GM18870 (cell line): ENCODE measurements around the gene PARP16.

ENCODE experiments used
- ATAC-seq: cut with Tn5 transposase; IDR thresholded peaks from one replicate; pipeline ENCODE4 v1.9.1; 2021; ENCODE audit warnings: moderate library complexity; ENCODE audit not compliant: unreplicated experiment

PARP16 gene, protein sequence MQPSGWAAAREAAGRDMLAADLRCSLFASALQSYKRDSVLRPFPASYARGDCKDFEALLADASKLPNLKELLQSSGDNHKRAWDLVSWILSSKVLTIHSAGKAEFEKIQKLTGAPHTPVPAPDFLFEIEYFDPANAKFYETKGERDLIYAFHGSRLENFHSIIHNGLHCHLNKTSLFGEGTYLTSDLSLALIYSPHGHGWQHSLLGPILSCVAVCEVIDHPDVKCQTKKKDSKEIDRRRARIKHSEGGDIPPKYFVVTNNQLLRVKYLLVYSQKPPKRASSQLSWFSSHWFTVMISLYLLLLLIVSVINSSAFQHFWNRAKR

DNA sequence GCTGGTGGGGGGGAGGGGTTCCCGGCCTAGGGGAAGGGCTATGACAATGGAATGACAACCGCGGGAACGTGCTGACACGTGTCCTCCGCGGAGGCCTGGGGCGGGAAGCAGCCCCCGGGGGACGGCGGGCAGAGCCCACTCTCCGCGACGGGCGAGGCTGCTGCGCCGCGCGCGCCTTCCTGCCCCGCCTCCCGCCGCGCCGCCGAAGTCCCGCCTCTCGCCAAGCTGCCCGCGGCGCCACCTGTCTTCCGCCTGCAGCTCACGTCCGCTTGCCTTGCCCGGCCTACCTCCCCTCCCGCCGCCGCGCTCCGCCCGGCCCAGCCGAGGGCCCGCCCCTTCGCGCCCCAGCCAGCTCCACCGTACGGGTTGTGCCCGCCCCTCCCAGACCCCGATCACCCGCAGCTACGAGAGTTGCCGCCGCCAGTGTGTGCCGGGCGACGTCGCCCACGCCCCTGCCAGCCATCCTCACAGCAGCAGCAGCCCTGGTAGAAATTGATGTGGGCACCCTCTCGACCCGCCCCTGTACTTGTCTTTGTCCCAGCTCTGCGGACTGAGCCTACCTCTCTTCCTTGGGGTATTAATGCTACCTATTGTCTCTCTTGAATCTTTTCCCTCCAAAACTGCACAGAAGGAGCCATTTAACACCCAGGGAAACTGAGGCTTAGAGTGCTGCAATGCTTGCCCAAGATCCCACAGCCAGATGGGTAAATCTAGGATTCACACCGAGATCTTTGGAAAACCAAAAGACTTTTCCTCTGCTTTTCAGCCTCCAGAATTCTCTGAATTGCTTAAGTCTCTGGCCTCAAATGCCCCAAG is at the start of gene PARP16:
TSS of gene PARP16 (minus strand) at position 180 of the 816 bp plus-strand sequence. CDS start 457 bp downstream, outside the sequence.
- ATAC-seq: peak; percentile 60

DNA sequence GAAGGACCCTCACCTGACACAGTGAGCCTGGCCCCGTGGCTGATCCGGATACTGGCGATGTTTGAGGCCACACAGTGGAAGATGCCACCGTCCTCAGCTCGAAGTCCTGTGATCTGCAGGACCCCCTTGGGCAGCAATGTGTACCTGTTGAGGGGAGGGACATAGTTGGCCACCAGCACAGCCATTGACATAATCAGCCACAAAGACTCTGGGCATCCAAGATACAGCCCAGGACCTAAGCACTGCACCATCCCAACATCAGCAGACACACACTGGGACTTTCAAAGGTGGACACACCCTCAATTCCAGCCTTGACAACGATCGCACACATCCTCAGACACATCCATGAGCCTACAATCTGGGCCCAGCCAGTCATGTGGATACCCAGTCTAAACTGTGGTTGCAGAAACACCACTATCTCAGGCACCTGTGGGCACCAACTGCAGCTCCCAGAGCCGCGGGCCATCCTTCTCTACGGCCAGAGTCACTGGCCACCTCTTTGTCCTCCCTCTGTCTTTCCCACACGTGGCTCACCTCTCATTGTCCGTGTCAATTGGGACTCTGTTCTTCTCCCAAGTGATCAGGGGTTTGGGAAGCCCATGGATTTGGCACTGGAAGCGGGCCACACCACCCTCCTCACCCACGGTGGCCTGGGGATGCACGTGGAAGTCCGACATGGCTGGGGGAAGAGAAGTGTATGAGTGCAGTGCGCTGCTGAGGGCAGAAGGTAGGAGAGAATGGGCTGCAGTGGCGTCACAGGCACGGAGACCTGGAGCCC is 48.8 kb upstream of the PARP16 start:
- ATAC-seq: no peak

DNA sequence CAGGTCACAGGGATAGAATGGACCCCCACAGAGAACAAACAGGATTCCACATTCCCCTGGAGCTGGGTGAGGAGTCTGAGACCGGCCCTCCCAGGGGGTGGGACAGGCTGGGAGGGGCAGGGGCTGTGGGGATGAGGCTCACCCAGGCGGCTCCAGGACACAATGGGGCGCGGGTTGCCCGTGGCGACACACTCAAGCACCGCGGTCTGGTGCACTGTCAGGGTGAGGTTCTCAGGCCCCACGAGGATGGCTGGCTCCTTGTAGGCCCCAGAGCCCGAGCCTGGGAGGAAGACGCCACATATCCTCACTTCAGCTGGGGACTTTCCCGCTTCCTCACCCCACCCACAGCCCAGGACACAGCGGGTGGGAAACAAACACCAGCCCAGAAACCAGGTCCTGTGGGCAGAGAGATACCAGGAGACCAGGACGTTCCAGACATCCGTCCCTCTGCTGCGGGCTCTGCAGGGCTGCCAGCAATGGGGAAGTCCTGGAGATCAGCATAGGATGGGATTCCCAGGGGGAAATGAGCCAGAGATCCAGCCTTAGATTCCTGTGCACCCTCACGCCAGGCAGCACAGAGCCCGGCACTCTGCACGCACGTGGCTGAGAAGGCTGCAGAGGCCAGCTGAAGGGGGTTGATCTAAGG is 48.0 kb upstream of the PARP16 start:
- no peak for ATAC-seq

DNA sequence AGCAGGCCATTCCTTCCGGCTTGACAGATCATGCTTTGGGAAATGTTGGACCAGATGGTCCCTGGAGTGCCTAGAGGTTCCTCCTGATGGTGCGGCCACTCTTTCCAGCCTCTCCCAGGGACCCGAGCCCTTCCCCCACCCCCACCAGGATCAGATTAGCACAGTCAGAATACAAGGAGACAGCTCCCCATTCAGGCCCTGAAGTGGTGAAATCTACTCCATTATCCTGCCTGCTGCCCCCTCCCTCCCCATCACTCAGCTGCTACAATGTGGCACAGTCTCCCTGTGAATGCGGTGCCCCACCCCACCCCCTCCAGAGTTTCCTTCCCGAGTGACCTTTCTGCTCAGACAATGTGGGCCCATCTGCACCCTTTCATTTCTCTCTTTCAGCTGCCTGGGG is 47.2 kb upstream of the PARP16 start:
- ATAC-seq: no peak

DNA sequence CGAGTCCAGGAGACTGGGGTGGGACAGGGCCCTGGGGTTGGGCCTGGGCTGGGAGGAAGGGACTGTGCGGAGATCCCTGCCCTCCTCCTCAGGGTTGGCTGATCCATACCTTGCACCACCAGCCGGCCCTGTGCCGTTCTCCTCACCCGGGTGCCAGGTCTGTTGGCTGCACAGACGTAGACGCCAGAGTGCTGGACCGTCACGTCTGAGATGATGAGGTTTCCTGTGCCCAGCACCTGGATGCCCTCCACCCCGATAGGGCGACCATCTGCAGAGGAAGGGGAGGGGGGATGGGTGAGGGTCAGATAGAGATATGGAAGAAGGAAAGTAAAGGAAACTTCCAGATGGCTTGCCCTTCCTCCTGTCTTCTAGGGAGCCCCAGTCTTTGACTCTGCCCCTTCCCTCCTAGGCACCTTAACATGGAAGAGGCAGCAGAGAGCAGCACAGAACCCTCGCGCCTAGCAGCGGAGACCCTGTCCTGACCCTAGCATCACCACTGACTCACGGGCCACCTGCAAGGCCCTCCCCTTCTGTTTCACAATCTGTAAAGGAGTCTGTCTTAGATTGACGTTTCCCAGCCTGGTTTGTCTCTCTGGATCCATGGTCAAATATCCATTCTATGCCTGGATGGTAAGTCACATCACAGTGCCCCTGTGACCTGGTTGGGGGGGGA is 46.6 kb upstream of the PARP16 start:
- no peak for ATAC-seq

DNA sequence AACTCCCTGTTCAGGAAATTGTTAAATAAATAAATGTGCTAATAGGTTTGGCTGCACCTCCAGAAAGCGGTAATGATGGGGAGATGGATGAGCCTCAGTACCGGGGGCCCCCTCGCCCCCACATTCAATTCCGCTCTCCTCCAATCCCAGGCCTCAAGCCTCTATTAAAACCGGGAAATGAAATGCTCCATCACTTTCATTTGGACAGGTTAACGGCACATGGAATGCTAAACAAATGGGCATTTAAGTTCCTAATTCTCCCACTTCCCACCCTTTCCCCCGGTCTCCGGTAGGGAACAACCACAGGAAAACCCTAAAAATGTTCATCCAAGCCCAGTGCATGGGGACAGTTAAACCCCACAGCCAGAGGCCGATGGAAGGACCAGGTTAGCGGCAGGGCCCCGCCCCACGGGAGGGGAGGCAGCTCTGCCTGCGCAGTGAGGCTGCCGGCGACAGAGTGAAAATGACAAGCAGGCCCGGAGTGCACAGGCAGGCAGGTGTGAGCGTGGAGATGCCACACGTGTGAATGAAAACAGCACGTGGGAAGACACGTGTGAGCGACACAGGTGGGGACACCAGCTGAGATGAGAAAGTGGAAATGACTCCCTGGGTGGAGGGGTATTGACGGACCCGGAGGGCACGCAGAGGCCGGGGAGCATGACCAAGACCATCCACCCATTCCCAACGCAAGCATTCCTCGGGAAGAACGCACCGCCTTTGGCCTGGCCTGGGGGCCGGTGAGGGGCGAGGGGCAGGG is 45.9 kb upstream of the PARP16 start:
- ATAC-seq: no peak

DNA sequence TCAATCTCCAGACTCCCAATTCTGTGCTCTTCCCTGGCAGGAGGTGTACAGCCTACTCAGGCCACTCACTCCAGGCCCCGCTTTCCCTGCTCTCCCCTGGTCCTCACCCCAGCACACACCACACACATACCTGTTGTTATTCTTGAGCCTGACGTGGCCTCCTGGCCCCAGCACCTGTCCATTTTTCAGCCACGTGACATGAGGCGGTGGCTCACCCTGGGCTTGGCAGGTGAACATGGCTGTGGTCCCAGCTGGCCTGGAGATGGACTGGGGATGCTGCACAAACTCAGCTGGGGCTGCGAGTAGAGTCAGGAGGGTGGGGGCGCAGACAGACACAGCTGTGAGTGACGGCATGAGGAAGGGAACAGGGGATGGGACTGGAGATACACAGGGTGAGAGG is 45.1 kb upstream of the PARP16 start:
- ATAC-seq: no peak

DNA sequence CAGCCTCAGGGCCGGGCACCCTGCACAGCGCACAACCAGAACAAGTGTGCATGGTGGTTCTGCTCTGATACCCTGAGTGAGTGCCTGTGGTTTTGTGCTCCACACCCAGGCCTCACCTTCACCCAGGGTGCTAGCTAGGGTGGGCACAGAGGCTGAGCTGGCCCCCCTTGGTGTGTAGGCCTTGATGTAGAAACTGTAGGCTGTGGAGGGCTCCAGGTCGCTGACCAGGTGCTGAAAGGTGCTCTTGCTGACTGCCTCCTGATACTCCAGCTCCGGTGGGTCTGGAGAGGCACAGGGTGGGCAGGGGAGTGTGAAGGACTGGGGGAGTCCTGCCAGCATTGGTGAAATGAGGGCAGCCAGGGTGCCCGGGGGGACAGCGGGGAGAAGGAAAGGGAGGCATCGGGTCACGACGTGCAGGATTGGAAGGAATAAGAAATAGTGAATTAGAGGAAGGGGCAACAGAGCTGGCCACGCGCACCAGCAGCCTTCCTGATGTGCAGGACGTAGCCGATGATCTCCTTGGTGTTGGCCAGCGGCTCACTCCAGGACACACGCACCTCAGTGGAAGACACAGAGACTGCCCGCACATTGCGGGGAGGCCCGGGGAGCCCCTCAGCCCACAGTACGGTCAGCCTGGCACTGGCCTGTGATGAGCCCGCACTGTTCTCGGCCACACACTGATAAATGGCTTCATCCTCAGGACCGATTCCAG is 44.4 kb upstream of the PARP16 start:
- ATAC-seq: no peak

DNA sequence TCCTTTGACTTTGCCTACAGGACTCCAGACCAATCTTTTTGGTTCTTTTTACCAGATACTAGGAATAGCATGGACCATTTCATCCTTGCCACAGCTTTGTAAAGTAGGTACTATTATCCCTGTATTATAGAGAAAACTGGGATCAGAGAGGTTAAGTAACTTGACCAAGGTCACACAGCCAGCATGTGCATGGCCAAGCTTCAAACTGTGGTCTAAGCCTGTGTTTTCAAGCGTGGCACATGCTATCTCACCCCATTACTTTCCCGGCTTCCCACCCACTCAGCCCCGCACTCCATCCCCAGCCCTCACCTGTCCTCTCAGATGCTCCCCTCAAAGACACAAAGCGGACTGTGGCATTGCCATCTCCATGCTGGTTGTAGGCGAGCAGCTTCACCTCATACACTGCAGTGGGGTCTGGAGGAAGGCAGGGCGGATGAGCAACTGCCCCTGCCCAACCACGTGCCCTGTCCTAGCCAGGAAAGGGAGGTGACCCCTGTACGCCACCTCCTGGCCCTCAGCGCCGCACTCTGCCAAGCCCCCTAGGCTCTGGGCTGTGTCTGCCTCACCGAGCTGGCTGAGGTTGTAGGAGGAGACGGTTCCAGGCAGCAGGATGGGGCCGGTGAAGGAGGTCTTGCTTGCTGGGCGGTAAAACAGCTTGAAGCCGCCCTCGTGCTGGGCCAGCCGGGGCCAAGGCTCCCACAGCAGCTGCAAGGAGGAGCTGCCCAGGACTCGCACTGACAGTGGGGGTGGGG is 43.5 kb upstream of the PARP16 start:
- ATAC-seq: no peak

DNA sequence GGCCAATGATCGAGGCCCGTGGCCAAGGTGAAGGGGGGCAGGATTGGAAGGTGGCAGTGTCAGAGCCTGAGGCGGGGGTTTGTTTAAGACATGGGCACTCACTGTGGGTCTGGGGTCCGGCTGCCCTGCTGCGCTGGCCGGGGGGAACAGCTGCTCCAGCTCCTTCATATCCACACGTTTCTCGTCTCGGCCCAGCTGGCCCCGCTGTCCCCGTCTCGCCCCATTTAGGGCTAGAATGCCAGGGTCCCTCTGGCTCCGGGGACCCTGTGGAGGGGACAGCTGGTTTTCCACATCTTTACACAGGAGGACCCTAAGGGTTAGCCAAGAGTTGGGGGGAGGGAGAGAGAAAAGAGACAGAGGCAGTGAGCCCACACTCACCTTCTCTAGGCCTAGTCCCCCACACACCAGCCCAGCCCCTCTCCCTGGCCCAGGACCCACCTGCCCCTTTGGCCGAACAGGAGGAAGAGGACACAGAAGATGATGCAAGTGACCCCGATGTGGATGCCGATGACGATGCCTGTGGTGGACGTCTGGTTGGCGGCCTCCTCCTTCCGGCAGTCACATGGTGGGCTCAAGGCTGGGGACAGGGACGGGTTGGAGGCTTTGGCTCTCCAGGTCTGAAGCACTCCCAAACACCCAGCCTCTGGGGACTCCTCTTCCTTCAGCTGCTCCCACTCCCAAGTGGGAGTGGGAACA is 42.8 kb upstream of the PARP16 start:
- ATAC-seq: no peak

DNA sequence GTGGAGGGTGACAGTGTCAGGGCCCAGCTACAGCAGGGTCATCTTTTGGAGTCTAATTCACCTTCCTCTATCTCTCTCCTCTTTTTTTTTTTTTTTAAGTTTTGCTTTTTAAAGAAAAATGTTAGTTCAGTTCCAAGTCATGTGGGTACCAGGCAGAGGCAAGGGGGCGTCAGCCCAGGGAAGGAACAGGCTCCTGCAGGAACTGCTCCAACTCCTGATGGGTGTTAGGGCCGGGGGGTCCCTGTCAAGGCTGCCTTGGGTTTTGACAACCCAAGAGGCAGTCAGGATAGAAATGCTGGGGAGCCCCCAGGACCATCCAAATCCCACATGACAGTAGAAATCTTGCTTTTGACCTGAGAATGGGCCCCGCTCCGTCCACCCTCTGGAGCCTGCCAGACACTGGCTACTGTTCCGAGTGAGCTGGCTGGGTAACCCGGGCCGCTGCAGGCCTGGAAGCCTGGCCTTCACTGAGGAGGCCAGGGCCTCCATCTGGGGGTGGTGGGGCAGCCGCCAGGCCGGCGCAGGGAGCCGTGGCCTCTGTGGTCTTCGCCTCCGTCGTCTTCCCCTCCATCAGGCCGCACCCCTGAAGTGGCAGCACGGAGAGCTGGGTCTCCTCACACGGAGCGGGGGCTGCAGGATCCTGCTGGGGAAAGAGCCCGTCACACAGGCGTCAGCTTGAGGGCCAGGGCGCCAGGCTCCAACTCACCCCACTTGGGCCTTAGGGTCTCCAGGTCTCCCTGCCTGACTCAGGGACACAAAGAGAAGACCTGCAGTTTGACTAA is 42.0 kb upstream of the PARP16 start:
- ATAC-seq: no peak

DNA sequence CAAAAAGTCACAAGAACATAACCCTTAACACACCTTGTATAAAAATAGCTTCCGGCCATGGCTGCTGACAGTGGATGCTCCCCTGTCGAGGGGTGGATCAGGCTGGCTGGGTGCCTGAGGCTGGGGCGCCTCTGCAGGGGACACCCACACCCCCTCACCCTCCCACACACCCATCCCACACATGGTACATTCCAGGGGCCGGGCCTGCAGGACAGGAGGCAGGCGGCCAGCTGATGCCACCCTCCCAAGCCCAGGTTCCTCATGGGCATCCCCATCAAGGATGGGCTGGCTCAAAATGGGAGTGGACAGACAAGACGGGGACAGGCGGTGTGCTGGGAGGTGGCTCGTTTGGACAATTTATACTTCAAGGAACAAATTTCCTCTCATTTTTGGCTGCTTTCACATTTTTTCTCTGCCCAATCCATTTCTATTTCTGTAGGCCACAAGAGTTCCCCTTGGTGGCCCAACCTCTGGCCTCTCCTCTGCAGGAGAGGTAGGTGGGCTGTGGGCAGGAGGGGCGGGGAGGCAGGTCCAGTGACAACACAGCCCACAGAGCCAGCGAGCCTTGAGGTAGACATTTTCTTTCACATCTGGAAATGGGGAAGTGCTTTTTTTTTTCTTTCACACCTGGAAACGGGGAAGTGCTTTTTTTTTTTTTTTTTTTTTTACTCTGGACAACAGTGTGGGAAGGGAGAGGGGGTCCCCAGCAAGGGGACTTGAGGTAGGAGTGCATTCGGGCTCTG is 41.1 kb upstream of the PARP16 start:
- ATAC-seq: no peak

DNA sequence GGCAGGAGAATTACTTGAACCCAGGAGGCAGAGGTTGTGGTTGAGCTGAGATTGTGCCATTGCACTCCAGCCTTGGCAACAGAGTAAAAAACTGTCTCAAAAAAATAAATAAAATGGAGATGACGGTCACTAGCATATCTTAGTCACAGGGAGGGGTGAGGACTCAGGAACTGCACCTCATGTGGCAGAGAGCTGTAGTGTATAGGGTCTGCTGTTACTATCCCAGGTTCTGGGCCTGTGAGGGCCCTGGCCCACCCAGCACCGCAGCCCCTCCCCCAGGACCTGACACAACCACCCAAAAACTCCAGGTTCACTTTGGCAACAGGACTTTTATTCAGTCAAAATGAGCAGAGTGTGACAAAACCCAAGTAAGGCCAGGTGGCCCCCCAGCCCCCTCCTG is 40.1 kb upstream of the PARP16 start:
- no peak for ATAC-seq

DNA sequence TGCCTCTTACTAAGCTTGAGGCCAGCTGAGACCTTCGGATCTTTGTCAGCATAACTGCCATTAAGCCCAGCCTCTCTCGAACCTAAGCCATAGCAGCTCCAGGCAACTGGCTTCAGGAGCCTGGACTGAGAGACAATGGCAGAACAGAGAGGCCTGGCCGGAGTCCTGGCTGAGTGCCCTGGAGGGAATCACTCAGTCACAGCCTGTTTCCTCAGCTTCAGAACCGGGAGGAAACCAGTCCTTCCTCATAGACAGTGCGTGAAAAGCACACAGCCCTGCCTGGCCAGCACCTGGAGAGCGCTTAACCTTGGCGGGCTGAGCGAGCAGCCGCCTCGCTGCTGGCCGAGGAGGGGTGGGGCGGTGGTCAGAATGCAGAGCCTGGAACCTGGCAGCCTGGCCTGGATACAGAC is 39.4 kb upstream of the PARP16 start:
- ATAC-seq: no peak

DNA sequence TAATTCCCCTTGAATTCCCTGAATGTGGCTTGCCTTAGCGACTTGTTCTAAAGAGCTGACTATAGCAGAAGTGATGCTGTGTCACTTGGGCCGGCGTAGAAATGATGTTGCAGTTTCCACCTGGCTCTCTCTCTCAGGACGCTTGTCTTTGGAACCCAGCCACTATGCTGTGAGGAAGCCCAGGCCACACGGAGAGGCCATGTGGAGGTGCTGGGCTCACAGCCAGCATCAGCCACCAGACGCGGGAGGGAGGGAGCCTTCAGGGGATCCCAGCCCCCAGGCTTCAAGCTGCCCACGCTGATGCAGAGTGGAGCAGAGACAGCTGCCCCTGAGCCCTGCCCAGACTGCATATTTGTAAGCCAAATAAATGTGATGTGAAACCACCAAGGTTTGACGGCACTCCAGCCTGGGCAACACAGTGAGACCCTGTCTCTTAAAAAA is 36.4 kb upstream of the PARP16 start:
- ATAC-seq: no peak

DNA sequence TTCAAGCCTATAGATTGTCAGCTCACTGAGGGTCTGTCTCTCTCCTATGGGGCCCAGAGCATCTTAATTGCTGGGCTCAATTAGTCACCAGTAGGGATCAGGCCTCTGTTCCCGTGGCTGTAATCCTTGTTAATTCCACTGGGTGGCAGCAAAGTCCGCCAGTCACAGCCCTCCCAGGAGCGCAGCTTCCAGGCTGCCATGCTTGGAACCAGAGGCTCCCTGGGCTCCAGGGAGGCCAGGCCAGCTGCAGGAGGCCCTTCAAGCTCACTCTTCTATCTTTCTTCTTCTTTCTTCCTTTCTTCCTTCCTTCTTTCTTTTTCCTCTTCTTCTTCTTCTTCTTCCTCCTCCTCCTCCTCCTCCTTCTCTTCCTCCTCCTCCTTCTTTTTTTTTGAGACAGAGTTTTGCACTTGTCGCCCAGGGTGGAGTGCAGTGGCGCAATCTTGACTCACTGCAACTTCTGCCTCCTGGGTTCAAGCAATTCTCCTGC is 32.2 kb upstream of the PARP16 start:
- peak; percentile 52 for ATAC-seq
